Cerebellar nuclear complex (tissue), 1 donor: ENCODE data around the gene NAT14.
A peak's percentile ranks its signal among the peaks of the same experiment; 100 is the strongest.

Source experiments
- DNase-seq, 2 experiments: peaks; one replicate each; lab custom pipeline; 2025; lab: John Stamatoyannopoulos, UW

The NAT14 gene

DNA sequence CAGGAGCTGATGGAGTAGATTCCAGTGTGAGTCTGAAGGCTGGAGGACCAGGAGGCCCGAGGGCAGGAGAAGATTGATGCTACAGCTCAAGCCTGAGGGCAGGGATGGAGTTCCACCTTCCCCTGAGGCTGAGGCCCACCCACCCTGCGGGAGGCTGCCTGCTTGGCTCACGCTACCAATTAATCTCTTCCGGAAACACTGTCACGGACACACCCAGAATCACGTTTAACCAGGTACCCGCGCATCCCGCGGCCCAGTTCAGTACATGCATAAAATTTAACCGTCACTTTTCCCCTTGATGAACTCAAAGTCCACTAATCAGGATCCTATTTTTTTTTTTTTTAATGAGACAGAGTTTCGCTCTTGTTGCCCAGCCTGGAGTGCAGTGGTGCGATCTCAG is 13.7 kb upstream of the NAT14 start:
- no peak for DNase-seq

DNA sequence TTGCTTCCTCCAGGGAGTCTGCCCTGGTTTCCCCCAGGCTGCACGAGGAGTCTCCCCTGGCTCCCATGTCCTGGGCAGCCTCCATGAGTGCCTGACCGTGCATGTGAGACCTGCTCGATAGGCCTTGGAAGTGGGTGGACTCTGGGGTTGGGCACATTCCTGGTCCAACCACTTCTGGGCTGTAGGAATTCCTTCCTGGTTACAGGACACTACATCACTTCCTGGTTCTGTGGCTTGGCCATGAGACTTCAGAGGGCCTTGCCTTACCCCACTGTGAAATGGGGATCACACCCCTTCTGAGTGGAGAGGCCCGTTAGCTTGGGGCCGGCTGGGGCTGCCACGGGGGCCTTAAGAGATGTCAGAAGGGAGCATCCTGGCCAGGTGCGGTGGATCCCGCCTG is 12.5 kb upstream of the NAT14 start:
- no peak for DNase-seq

DNA sequence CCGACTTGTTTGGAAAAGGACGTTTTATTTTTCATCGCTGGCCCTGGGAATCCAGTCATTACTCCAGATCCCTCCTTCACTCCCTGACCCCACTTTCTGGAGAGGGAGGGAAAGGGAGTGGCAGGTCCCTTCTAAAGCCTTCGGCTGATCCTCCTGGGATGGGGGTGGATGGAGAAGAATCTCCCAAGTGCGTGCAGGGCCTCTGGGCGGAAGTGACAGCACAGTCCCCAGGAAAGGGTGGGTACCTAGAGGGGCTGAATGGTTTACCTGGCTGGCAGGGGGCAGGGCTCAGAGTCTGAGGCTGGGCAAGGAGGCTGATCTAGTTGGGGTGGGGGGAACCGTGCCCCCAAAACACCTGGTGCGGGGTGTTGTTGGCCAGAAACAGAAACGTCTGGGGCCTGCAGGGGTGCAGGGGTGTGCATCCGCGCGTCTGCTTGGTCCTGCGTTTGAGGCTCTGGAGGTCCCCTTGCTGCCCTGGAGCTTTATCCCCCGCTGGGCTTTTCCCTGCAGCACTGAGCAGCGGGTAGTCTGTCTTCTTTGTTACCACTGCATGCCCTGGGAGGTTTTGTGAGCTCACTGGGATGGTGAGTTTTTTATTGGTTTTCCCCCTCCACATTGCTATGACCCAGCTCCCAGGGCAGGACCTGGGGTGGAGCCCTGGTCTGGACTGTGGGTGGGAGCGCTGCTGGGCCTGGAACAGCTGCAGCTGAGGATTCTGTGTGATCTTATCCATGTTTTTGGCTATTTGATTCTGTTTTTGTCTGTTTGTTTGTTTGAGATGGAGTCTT is 11.6 kb upstream of the NAT14 start:
- DNase-seq: no peak

DNA sequence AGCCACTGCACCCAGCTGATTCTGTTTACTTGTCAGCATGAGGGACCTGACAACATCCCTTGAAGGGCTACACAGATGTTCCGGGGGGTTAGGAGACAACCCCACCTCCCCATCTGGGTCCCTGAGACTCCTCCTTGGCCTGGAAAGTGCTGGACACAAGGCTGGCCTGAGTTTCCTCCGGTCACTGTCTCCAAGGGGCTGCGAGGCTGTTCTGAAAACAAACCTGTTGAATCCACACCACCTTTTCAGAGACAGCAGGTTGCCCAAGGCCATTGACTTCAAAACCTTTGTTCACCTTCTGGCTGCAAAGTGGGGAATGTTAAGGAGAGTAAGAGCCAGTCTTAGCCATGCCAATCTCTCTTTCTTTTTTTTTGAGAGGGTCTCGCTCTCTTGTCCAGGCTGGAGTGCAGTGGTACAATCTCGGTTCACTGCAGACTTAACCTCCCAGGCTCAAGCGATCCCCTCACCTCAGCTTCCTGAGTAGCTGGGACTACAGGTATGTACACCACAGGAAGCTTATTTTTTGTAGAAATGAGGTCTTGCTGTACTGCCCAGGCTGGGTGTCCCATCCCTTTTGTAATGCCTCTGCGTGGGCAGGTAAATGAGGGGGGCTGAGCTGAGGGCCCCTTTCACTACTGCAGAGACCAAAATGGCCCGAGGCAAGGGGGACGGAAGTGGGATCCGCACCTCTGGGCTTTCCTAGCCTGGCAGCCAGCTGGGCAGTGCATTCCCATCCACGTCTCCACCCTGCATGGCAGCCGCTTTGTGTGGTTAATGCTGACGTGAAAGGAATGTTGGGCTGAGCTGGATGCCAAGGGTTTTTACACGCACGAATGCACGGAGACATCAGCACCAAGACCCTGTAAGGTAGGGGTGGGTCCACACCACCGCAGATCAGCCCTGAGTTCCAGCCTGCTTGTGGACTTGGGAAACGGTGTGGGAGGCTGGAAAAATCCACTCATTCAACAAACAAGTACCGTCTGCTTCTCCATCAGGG is 10.4 kb upstream of the NAT14 start:
- no peak for DNase-seq

DNA sequence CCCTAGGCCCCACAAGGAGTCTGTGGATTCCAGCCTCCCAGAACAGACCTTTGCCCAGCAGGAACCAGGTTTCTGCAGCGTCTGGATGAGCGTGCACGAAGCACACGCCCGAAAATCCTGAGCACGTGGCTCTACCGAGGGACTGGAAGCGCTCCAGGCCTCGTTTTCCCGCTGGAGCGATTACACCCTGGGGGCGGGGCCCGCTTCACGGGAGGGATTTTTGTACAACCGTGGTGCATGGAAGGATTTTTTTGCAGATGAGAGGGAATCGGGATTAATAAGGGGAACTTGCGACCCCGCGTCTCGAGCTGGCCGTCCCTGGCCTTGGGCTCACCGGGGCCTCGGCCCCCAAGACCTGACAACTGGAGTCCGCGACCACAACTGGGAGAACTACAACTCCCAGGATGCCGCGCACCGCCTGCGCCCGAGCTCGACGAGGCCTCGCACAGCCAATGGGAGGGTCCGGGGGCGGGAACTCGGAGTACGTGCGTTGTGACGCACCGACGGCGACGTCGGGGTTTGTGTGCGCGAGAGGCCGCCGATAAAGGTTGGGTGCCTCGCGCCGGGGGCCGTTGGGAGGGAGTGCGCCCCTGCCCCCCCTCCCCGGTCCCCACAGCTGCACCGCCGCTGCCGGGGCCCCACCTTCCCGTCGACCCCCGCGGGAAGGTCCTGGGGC is 8.8 kb upstream of the NAT14 start, which contains the start of gene ZNF628:
TSS of gene ZNF628 (plus strand) at position 518 of the 676 bp plus-strand sequence. CDS start 3,294 bp downstream, outside the sequence.
- DNase-seq: peak; percentile 85 to 94

DNA sequence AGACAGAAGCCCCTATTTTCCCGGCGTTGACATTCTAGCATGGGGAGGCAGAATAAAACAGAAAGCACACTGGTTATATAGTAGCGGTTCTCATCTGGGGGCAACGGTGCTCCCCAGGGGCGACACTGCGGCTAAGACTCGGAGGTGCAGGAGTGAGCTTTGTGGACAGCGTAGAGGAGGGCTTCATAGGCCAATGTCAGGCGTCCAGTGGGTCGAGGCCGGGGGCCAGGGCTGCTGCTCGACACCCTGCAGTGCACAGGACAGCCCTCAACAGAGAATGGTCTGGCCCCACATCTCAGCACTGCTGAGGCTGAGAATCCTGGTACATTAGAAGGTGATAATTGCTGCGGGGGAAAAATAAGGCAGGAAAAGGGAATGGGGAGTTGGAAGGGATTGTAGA is 7.1 kb upstream of the NAT14 start:
- no peak for DNase-seq

DNA sequence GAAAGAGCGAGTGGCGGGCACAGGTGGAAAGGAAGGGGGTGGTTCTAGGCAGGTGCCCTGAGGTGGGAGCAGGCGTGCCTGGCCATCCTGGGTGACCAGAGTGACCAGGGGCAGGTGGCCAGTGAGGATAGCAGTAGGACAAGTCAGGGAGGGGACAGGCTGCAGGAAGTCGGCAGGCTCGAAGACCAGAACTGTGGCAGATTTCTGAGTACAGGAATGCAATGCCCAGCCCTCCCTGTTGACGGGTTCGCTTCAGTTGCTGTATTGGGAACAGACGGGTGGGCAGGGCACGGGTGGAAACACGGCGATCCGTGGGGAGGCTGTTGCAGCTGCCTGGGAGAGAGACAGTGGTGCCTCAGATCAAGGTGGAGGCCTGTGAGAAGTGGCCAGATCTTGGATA is 6.6 kb upstream of the NAT14 start:
- DNase-seq: no peak

DNA sequence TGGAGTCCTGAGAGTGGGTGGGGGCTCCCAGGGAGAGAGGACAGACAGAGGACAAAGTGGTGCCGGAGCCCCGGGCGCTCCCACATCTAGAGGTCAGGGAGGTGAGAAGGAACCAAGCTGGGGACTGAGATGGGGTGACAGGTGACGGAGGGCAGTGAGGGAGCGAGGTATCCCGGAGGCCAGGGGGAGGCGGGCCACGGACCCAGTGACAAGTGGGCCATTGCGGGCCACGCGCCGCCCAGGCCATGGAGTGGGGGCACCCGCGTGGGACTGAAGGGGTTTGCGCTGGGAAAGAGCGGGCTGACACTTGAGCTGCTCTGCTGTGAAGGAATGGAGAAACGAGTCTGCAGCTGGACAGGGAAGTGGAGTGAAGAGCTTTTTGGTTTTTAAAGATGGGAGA is 5.9 kb upstream of the NAT14 start:
- DNase-seq: no peak

DNA sequence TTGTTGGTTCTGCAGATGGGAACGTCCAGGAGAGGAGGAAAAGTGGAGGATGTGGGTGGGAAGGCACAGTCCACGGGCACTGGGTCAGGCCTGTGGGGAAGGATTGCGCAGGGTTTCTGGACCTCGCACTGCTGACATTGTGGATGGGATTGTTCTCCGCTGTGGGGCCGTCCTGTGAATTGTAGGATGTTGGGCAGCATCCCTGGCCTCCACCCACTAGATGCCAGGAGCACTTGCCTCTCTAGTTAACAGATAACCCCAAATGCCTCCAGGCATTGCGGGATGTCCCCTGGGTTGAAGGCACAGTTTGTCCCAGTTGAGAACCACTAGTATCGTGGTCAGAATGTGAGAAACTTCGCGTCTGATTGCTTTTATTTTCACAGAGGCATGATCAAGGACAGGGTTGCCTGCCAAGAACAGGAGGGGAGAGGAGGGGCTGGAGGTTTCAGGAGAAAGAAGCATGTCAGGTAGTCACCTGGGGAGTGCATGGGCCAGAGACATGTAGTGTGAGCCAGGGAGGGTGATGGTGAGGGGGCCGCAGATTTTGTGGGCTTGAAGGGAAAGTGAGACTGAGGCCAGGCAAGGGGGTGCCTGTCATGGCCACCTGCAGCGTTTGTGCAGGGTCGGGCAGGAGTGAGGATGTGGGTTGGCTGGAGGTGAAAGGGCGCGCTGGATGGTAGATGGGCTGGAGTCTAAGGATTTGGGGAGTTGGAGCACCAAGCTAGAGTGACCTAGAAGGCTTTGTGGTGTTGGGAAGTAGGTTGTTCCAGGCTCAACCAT is 5.3 kb upstream of the NAT14 start:
- DNase-seq: no peak

DNA sequence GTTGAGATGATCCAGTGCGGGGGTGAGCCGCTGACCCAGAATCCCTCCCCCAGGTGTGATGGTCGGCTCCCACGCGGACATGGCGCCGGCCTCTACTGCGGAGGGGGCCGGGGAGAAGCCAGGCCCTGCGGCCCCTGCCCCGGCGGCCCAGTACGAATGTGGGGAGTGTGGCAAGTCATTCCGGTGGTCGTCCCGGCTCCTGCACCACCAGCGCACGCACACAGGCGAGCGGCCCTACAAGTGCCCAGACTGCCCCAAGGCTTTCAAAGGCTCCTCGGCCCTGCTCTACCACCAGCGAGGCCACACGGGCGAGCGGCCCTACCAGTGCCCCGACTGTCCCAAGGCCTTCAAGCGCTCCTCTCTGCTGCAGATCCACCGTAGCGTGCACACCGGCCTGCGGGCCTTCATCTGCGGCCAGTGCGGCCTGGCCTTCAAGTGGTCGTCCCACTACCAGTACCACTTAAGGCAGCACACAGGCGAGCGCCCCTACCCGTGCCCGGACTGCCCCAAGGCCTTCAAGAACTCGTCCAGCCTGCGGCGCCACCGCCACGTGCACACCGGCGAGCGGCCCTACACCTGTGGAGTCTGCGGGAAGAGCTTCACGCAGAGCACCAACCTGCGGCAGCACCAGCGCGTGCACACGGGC is 3.7 kb upstream of the NAT14 start:
- no peak for DNase-seq

DNA sequence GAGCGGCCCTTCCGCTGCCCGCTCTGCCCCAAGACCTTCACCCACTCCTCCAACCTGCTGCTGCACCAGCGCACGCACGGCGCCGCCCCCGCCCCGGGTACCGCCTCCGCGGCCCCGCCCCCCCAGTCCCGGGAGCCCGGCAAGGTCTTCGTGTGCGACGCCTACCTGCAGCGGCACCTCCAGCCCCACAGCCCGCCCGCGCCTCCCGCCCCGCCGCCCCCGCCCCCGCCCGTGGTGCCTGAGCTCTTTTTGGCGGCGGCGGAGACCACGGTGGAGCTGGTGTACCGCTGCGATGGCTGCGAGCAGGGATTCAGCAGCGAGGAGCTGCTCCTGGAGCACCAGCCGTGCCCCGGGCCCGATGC is 3.2 kb upstream of the NAT14 start:
- no peak for DNase-seq

DNA sequence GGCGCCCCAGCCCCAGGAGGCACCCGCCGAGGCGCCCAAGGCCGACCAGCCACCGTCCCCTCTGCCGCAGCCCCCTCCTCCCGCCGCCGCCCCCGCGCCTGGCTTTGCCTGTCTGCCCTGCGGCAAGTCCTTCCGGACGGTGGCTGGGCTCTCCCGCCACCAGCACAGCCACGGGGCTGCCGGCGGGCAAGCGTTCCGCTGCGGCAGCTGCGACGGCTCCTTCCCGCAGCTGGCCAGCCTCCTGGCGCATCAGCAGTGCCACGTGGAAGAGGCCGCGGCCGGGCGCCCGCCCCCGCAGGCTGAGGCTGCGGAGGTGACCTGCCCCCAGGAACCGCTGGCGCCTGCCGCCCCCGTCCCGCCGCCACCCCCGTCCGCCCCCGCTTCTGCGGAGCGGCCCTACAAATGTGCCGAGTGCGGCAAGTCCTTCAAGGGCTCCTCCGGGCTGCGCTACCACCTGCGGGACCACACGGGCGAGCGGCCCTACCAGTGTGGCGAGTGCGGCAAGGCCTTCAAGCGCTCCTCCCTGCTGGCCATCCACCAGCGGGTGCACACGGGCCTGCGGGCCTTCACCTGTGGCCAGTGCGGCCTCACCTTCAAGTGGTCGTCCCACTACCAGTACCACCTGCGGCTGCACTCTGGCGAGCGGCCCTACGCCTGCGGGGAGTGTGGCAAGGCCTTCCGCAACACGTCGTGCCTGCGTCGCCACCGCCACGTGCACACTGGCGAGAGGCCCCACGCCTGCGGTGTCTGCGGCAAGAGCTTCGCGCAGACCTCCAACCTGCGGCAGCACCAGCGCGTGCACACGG is 2.6 kb upstream of the NAT14 start:
- DNase-seq: no peak

DNA sequence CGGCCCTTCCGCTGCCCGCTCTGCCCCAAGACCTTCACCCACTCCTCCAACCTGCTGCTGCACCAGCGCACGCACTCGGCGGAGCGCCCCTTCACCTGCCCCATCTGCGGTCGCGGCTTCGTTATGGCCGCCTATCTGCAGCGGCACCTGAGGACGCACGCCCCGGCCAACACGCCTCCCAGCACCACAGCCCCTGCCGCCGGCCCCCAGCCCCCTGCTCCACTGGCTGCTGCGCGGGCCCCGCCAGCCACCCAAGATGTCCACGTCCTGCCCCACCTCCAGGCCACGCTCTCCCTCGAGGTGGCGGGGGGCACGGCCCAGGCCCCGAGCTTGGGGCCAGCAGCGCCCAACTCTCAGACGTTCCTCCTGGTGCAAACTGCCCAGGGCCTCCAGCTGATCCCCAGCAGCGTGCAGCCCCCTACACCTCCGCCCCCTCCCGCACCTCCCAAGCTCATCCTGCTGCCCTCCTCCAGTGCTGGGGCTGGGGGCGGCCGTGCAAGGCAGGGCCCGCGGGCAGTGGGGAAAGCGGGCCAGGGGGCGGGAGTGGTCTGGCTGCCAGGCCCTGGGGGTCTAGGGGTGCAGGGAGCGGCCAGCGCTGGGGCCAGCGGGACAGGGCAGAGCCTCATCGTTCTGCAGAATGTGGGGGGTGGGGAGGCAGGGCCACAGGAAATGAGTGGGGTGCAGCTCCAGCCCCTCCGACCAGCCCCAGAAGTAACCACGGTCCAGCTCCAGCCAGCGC is 1.9 kb upstream of the NAT14 start:
- DNase-seq: no peak

DNA sequence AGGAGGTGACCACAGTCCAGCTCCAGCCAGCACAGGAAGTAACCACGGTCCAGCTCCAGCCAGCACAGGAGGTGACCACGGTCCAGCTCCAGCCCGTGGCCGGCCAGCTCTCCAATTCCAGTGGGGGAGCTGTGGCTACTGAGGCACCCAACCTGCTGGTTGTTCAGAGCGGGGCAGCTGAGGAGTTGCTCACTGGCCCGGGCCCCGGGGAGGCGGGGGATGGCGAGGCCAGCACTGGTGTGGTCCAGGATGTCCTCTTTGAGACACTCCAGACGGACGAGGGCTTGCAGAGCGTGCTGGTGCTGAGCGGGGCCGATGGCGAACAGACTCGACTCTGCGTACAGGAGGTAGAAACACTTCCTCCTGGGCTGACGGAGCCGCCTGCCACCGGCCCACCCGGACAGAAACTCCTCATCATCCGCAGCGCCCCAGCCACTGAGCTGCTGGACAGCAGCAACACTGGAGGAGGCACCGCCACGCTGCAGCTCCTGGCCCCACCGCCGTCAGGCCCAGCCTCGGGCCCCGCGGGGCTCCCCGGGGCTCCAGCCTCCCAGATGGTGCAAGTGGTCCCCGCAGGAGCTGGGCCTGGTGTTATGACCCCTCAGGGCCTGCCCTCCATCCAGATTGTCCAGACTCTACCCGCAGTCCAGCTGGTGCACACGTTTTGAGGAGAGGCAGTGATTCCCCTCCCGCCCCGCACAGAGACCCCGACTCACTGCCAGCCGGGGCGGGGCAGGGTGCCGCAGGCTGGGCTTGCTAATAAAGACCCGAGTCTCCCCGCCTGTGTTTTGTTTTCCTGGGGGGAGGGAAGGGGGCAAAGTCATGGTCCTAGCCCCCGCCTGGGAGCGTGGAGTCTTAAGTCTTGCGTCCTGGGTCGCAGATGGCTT is 1.0 kb upstream of the NAT14 start:
- DNase-seq: no peak

DNA sequence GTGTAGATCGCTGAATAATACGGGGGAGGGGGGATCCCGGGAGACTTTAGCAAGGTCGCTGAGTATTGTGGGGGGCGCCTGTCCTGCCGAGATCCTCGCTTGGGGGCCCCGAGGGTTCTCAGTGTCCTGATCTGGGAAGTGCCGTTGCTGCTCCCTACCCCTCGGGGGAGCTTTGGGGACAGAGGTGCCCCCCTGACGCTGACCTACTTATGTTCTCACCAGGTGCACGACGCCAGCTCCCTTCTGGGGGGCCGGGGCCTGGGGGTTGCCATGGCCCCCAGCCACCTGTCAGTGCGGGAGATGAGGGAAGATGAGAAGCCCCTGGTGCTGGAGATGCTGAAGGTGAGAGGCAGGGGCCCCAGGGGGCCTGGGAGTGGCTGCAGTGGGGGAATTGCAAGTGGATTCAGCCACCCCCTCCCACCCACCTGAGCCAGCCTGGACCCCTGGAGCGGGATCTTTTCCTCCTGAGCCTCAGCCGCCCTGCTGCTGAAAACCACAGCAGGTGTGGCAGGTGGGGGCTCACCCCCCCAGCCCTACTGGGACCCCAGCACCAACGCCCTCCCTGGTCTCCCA is 537 bp downstream of the NAT14 start:
- no peak for DNase-seq

DNA sequence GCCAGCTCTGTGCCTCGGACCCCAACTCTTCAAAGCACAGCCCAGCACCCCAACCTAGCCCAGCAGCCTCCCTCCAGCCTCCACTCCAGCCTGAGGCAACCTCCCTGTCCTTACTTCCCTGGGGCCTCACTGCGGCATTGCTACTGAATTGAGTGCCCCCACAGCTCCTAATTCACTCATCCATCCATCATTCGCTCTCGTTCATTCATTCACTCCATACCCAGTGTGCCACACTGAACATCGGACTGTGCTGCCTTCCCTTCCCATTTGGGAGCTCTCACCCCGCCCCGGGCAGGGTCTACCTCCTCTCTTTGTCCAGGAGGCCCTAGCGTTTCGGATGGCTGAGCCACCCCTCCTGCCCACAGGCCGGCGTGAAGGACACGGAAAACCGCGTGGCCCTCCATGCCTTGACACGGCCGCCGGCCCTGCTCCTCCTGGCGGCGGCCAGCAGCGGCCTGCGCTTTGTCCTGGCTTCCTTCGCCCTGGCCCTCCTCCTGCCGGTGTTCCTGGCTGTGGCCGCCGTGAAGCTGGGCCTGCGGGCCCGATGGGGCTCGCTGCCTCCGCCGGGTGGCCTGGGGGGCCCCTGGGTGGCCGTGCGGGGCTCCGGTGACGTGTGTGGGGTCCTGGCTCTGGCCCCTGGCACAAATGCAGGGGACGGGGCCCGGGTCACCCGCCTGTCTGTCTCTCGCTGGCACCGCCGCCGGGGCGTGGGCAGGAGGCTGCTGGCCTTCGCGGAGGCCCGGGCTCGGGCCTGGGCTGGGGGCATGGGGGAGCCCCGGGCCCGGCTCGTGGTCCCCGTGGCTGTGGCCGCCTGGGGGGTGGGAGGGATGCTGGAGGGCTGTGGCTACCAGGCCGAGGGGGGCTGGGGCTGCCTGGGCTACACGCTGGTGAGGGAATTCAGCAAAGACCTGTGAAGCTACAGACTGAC is 1.3 kb downstream of the NAT14 start:
- no peak for DNase-seq
